Pulmonary artery endothelial cell (primary cell): ENCODE results near the gene ASPG. TPM values are rescaled to one million over a fixed set of nuclear protein-coding genes. Genes with fewer than 3 reads are reported as not detected.

ENCODE experiments used
- DNase-seq: peaks from one replicate; pipeline ENCODE4 v3.0.0-alpha.2; 2011; ENCODE audit warnings: low read depth, low spot score
- total RNA-seq: library from RNA; depleted of rRNA; stranded (reverse); fragments of >200 nt; gene quantifications from 2 replicates; pipeline ENCODE4 v1.2.3, GENCODE V29; 2014

The ASPG gene
- total RNA-seq, 1 donor from 2014 or later = not detected

GRCh38 chr14:104093366-104094055 is 8.0 kb downstream of the ASPG start:
- no peak for DNase-seq

GRCh38 chr14:104094056-104094708 is 8.7 kb downstream of the ASPG start:
- no peak for DNase-seq

DNA sequence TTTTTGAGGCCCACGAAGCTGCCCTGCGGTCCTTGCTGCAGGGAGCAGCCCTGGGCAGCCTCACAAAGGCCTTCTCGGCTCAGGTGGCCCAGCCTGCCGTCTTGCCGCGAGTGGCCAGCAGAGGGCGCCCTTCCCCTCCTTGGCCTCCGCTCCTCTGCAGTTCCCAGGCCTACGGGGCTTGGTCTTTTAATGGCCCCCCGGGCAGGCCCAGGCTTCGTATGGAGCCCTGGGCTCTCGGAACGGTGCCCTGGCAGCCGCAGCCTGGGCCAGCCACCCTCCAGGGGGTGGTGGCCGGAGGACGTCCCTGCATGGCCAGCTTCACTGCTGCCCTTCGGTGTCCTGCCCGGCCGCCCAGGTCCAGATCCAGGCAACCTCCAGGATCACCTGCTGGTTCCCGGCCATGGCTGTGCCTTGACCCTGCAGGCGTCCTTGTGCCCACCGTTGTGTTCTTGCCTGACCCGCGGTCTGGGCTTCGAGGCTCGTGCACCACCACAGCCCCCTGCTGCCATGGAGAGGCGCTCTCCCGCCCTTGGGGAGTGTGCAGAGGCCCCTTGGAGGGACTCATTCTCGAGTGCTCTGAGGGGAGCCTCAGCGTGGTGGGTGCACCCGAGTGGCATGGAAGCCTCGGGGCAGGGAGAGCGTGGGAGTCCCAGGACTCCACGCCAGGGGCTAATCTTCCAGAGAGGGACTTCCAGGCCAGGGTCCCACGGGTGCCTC is 9.4 kb downstream of the ASPG start:
- DNase-seq = no peak

DNA sequence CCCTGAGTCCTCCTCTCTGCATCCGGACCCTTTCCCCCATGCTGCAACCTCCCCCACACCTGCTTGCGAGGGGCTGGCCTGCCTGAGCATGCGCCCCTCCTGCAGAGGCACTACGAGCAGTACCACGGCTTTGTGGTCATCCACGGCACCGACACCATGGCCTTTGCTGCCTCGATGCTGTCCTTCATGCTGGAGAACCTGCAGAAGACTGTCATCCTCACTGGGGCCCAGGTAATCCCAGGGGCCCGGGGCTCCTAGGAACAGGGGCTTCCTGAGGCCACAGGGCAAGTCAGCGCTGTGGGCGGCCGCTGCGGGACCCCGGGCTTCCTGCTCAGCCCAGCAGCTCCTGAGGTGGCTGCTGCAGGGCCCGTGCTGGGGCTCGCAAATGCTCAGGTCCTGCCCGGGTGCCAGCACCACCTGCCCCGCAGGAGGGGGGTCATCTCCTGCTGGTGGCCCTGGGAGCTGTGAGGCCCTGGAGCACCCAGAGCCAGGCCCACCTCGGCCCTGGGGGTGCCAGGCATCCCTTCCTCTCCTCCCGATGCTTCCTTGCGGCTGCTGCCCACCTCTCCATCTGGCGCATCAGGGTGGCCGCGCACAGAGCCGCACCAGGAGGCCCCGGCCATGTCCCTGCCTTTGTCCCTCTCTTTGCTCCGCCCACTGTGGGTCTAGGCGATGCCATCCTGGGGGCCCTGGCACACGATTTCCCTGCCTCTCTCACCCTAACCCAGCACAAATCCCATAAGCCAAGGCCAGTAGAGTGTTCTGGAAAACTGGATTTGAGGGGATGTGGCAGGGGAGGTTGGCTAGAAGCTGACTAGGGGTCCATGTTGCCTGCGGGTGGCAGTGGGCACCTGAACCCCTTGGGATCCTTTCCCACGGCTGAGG is 10.2 kb downstream of the ASPG start:
- no peak for DNase-seq

- DNase-seq = no peak
Measured at GRCh38 chr14:104096318-104096717, 10.8 kb downstream of the ASPG start.

DNA sequence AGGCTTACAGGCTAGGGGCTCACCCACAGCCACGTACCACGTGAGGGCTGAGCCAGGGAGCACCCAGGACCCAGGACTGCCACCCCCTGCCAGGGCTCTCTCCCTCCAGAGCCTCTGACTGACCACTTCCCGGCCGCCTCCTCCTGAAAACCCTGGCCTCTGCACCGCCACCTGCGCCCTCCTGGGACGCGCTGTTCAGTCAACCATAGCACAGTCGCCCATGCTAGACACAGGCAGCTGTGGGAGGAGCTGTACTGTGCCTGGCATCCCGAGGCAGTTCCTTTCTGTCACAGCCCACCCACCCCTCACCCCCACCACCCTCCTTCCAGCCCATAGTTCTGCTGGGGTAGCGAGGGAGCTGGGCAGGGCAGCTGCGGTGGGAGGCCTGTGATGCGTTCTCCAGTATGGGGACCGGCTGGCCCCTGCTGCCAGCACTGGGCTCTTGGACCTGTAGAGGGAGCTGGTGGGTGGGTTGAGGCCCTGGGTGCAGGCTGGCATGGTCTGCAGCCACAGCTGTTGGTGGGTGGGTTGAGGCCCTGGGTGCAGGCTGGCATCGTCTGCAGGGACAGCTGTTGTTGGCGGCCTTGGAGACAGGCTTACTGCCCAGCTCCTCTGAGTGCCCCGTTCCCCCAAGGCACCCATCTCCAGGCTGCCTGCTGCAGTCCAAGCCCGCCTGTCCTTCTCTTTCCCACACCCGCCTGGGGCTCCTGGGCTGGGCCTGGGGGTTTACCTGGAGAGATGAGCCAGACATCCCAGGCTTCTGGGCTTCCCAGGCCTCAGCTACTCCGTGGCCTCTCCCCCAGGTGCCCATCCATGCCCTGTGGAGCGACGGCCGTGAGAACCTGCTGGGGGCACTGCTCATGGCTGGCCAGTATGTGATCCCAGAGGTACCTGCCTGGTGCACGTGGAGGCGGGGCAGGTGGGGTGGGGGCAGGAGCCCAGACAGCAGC is 11.5 kb downstream of the ASPG start:
- DNase-seq = no peak

DNA sequence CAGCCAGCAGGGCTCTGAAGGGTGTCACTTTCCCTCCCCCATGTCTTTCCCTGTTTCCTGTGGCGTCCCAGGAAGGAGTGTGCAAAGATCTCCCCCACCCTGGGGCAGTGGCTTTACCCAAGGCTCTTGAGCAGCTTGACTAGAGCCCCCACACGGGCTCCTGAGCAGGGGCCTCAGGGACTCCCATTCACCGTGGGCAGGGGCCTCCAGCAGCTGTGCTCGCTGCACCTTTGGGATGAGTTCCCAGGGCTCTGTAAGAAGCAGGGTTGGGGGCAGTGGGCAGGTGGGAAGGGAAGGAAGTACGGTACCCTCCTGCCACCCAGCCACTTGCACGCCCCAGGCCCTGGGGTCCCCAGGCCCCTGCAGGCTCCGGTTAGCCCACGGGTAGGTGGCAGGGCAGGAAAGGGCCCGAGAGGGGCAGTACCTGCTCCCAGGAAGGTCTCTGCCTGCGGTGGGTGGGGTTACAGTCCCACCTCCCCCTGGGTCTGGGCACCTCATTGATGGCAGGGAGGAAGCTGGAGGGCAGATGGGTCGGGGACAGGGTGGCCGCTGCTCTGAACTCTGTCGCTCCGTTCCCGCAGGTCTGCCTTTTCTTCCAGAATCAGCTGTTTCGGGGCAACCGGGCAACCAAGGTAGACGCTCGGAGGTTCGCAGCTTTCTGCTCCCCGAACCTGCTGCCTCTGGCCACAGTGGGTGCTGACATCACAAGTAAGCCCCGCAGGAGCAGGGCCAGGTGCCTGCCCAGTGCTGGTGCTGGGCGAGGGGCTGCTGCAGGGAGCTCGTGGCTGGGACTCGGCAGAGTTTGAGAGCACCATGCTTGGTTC is 13.0 kb downstream of the ASPG start:
- DNase-seq = no peak

DNA sequence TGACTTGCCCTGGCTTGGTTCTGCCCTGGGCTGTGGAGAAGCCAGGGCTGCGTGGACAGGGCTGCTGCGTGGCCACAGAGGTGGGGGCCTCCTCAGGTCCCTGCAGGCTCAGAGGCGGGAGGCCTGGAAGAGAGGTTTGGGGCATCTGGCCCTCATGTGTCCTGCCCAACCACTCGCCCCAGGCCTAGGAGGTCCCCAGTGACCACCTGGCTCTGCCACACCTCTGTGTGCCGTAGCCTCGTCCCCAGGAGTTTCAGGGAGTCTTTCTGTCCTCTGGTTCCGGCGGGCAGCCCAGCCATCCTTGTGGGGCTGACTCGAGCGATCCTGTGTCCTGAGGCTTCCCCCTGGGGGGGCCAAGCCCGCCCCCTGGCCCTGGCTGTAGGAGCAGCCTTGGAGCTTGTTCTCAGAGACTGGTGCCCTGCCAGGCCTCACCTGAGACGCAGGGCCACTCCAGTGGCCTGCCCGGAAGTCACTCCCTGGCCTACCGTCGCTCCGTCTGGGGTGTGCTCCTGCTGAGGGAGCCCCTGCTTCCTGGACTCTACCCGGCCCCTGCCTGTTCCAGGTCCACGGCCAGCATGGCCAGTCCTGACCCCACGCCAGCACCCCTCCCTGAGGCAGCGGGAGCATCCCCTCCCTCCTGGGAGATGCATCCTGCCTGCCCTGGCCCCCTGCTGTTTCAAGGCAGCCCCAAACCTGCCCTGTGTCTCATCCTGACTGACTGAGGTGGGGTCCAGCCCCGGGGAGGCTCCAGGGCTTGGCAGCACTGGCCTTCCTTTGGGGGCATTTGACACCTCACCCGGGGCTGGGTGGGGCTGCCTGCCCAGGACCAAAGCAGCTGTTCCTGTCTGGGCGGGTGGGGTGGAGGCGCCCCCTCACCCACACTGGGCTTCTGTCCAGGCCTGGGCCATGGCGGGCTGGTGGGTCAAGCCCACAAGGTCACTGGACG is 13.9 kb downstream of the ASPG start:
- DNase-seq = no peak

DNA sequence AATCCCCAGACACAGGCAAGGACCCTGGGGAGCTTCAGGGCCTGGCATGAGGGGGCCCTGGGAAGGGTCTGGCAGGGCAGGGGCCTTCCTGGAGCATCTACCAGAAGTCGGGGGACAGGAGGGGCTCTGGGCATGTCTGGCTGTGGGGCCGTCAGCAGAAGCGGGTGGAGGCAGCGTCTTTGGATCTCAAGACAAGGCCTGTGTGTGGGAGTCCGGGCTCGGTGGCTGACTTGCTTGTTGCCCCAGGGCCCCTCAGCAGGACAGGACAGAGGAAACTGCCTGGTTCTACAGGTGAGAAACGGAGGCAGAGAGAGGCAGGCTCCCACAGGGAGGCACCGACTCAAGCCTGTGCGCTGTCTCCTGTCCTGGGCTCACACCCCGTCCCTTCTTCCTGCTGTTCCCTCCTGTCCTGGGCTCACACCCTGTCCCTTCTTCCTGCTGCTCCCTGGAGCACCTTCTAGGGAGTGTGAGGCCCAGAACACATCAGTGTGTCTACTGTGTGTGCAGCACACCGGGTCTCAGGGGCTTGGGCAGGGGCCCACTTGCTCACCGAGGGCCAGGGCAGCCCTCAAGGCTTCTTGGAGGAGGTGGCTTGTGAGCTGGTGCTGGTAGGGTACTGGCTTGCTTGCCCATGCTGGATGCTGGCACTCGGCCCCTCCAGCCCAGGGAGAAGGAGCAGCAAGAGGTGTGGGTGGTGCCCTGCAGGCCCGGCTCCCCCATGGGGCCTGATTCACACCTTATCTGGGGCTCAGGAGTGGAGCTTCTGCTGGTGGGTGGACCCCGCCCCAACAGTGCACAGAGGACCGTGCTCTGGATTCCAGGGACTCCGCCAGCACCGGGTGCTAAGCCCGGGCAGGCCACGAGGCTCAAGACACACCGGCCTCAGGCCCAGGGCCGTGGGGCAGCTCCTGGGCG is 14.9 kb downstream of the ASPG start:
- no peak for DNase-seq

DNA sequence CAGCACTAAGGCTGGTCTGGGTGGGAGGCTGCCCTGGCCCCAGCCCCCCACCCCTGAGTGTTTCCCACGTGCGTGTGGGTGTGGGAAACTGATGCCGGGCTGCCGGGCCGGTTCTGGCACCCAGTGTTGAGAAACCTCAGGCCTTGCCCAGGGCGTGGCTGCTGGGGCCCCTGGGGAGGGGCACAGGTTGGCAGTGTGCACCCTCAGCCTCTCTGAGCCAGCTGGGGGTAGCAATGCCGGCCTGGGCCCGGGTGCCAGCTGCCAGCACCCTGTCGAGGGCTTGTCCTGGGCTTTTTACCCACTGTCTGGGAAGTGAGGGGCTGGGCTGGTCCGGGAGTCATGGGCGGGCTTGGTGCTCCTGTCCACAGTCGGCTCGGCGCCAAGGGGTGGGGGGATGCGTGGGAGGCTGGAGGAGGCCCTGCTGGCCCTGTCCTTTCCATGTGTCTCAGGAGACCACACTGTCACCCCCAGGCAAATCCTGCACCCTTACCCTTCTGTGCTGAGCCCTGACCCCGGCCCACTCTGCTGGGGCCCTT is 15.7 kb downstream of the ASPG start:
- DNase-seq = no peak

DNA sequence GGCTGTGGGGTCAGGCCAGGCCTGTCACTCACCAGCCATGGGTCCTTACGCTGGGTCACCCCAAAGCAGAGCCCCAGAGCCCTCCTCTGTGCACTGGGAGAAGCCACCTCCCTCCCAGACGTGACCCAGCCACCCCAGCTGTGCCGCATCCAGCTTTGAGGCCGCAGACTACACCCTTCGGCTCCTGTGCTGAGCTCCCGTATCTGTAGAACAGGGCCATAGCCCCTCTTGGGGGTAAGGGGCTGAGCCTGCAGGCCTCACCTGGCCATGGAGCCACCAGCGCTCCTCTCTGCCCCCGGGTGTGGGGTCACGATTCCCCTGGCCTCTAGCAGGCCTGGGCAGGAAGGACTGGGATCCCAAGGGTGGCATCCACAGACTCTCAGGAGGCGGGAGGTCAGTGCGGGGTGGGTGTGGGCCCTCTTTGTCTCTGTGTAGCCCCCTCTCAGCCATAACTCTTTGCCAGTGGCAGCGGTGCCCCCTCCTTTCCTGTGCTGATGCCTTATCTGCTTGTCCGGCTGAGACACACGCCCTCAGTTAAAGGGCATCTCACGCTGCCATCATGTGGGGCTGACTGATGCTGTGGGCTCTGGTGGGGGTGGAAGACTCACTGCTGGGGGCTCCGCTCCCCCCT is 16.3 kb downstream of the ASPG start:
- no peak for DNase-seq

DNA sequence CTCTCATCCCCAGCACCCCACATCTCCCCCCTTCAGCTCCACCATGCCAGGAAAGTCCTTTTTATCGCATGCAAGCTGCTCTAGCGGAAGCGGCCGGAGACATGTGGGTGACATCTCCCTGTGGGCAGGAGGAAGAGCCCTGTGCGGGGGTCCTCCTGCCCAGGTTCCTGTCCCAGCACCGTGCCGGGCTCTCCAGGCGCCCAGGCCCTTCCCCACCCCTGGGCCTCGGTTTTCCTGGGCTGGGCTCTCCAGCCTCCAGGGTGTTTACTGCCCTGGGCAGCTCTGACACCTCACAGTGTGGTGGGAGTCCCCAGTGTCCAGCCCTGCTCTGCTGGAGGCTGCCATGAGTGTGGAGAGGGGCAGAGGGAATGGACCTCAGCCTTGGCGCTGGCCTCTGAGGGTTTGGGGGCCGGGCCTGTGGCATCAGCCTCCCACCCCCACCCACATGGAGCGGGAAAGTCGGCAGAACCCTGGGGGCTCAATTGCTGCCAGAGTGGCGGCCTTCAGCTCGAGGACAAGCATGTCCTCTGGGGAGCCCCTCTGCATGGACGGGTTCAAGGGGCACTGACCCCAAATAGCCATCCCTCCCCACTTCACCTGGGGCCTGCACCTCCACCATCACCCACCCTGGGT is 16.9 kb downstream of the ASPG start:
- DNase-seq = no peak

GRCh38 chr14:104103061-104103445 is 17.6 kb downstream of the ASPG start:
- DNase-seq = no peak

GRCh38 chr14:104103446-104104075 is 18.1 kb downstream of the ASPG start:
- no peak for DNase-seq

- DNase-seq = no peak
Measured at GRCh38 chr14:104104076-104104901, 18.8 kb downstream of the ASPG start.
